HepG2 (cell line): ENCODE measurements around the gene URAD. TPM values are rescaled to one million over a fixed set of nuclear protein-coding genes. Genes with fewer than 3 reads are reported as not detected.
"Not testable (repeated sequence)": the region's sequence is repeated elsewhere in the genome, so short reads cannot be mapped to it uniquely, and the experiment has no call there.

Source experiments
- ATAC-seq: fragments of 200-7000 bp; cut with Tn5 transposase; 3 replicates; pipeline ENCODE4 v1.9.1; 2020; ENCODE audit warnings: mild to moderate bottlenecking, moderate library complexity
- BruUV-seq: library from RNA; stranded (reverse); fragments of 400-500 nt; replicated peaks from 2 replicates; lab custom pipeline; 2021; lab: Mats Ljungman, UMichigan
- CTCF ChIA-PET: fragments of 300-600 bp; formaldehyde crosslinking; extraction: SDS; loops from one replicate; lab custom pipeline; 2021; ENCODE audit warnings: low total read pairs, inconsistent platforms, low intra/inter-chr PET ratio; lab: Yijun Ruan, JAX
- POLR2A ChIA-PET: fragments of 350-600 bp; sonication (Branson Sonifier 250); formaldehyde crosslinking; loops from one replicate; lab custom pipeline; 2020; ENCODE audit warnings: antibody characterized with exemption, inconsistent platforms; lab: Yijun Ruan, JAX
- DNase-seq: peaks from one replicate; pipeline ENCODE4 v3.0.0-alpha.2; 2015; ENCODE audit warnings: low spot score
- FAIRE-seq: peaks from 3 replicates; lab custom pipeline; 2011; peaks lifted over from hg19 to GRCh38; lab: Jason Lieb, UNC
- H2AFZ ChIP-seq: one replicate; pipeline ENCODE4 v1.6.1; 2011; ENCODE audit warnings: low read length, inconsistent platforms
- H3K27ac ChIP-seq: fragments of 300-600 bp; 3 replicates; pipeline ENCODE4 v1.8.0; 2011; ENCODE audit warnings: mixed run types, mild to moderate bottlenecking, mixed read lengths, low read length, inconsistent platforms; ENCODE audit not compliant: insufficient read depth; ENCODE audit errors: extremely low read length
- H3K27me3 ChIP-seq, 2 experiments: fragments of 200-600 bp in 1 of 2; 2 replicates in 1 of 2; 3 replicates in 1 of 2; pipeline versions ENCODE4 v1.6.0 to v1.8.0; 2011; ENCODE audit warnings: low read length in 2 of 2, mild to moderate bottlenecking in 2 of 2, moderate library complexity in 2 of 2, inconsistent platforms in 1 of 2; ENCODE audit not compliant: insufficient read depth in 2 of 2, control insufficient read depth in 1 of 2
- H3K36me3 ChIP-seq, 2 experiments: fragments of 200-600 bp in 1 of 2; replicated peaks in 1 of 2; 2 replicates in 1 of 2; 3 replicates in 1 of 2; pipeline versions ENCODE4 v1.5.1 to v1.8.0; 2011; ENCODE audit warnings: low read length in 2 of 2, inconsistent platforms in 1 of 2; ENCODE audit not compliant: insufficient read depth in 2 of 2, control insufficient read depth in 1 of 2
- H3K4me1 ChIP-seq: 2 replicates; pipeline ENCODE4 v1.5.1; 2012; ENCODE audit warnings: low read length, inconsistent platforms; ENCODE audit not compliant: insufficient read depth
- H3K4me2 ChIP-seq: 2 replicates; pipeline ENCODE4 v1.6.0; 2011; ENCODE audit warnings: low read depth, low read length, inconsistent platforms
- H3K4me3 ChIP-seq, 3 experiments: fragments of 200-600 bp in 1 of 3; sonication (generic), shearing (Covaris generic) in 1 of 3; replicated peaks in 1 of 3; 2 replicates each; pipeline ENCODE4 v1.5.1; 2011 to 2016; ENCODE audit warnings: low read length in 3 of 3, inconsistent platforms in 2 of 3, low read depth in 2 of 3, mild to moderate bottlenecking in 2 of 3, control low read depth in 1 of 3, mixed read lengths in 1 of 3; ENCODE audit not compliant: insufficient read depth in 1 of 3
- H3K79me2 ChIP-seq: one replicate; pipeline ENCODE4 v1.6.1; 2011; ENCODE audit warnings: low read length, inconsistent platforms; ENCODE audit not compliant: insufficient read depth
- H3K9ac ChIP-seq: 2 replicates; pipeline ENCODE4 v1.6.0; 2011; ENCODE audit warnings: mild to moderate bottlenecking, low read depth, low read length, inconsistent platforms; ENCODE audit not compliant: insufficient read depth
- H3K9me3 ChIP-seq: 2 replicates; pipeline ENCODE4 v1.5.1; 2012; ENCODE audit warnings: mild to moderate bottlenecking, low read length
- H4K20me1 ChIP-seq: 2 replicates; pipeline ENCODE4 v1.6.0; 2011; ENCODE audit warnings: inconsistent platforms, mild to moderate bottlenecking, low read length, moderate library complexity; ENCODE audit not compliant: insufficient read depth
- CCAR2 ChIP-seq: fragments of 200-400 bp; formaldehyde crosslinking; optimal IDR thresholded peaks from 2 replicates; pipeline ENCODE3; 2018; ENCODE audit warnings: low read depth, mild to moderate bottlenecking, low read length, moderate library complexity
- GTF2F1 ChIP-seq: fragments of 150-350 bp; IDR thresholded peaks from 2 replicates; pipeline ENCODE4 v1.6.1; 2014; ENCODE audit warnings: low read length
- JUND ChIP-seq: sonication (generic); formaldehyde crosslinking; IDR thresholded peaks from 2 replicates; pipeline ENCODE4 v1.8.0; 2022; ENCODE audit warnings: mild to moderate bottlenecking, missing genetic modification reagents
- KDM3A ChIP-seq: IDR thresholded peaks from 2 replicates; pipeline ENCODE4 v1.6.1; 2018; ENCODE audit warnings: low read depth, missing compliant biosample characterization
- MIER2 ChIP-seq: IDR thresholded peaks from 2 replicates; pipeline ENCODE4 v1.6.1; 2016; ENCODE audit warnings: missing biosample characterization, missing genetic modification reagents
- MXD3 ChIP-seq: IDR thresholded peaks from 2 replicates; pipeline ENCODE4 v1.6.1; 2016; ENCODE audit warnings: mild to moderate bottlenecking, missing biosample characterization, missing genetic modification reagents
- ZBTB26 ChIP-seq: IDR thresholded peaks from 2 replicates; pipeline ENCODE4 v1.6.1; 2016; ENCODE audit warnings: missing compliant biosample characterization, missing genetic modification reagents, borderline replicate concordance
- ZNF136 ChIP-seq: sonication (generic); formaldehyde crosslinking; IDR thresholded peaks from 2 replicates; pipeline ENCODE4 v1.8.1; 2022; ENCODE audit warnings: low read depth, mild to moderate bottlenecking, moderate library complexity, missing genetic modification reagents
- ZNF30 ChIP-seq: sonication (generic); formaldehyde crosslinking; IDR thresholded peaks from 2 replicates; pipeline ENCODE4 v1.5.0; 2020; ENCODE audit warnings: mild to moderate bottlenecking, missing genetic modification reagents
- ZNF382 ChIP-seq: sonication (generic); formaldehyde crosslinking; IDR thresholded peaks from 2 replicates; pipeline ENCODE4 v1.5.0; 2020; ENCODE audit warnings: missing genetic modification reagents, mild to moderate bottlenecking, borderline replicate concordance
- ZNF484 ChIP-seq: sonication (generic); formaldehyde crosslinking; IDR thresholded peaks from 2 replicates; pipeline ENCODE4 v1.5.1; 2020; ENCODE audit warnings: mild to moderate bottlenecking, low read depth, missing genetic modification reagents, borderline replicate concordance
- ZNF549 ChIP-seq: sonication (generic); formaldehyde crosslinking; IDR thresholded peaks from 2 replicates; pipeline ENCODE4 v1.5.0; 2020; ENCODE audit warnings: missing genetic modification reagents
- ZSCAN25 ChIP-seq: sonication (generic); formaldehyde crosslinking; IDR thresholded peaks from 2 replicates; pipeline ENCODE4 v1.8.0; 2022; ENCODE audit warnings: mild to moderate bottlenecking, missing genetic modification reagents
- WGBS: methylation state at CpG from one replicate; pipeline ENCODE4 v1.1.6; 2017; ENCODE audit warnings: low lambda C conversion rate; 5-methylcytosine and 5-hydroxymethylcytosine counted together
- in situ Hi-C: cut with HindIII; loops from 2 replicates; pipeline ENCODE4 v1.10.0; 2017; ENCODE audit warnings: low pct_unique_long_range_greater_than_20kb; ENCODE audit not compliant: extremely low pct_ligation_motif_present
- intact Hi-C: fragments of 100-400 bp; cut with micrococcal nuclease; formaldehyde crosslinking; loops from one replicate; pipeline ENCODE4 v1.10.0; 2022; ENCODE audit not compliant: unreplicated experiment
- polyA plus RNA-seq, 8 experiments: library from polyadenylated mRNA; depleted of rRNA in 3 of 8; stranded (reverse) in 7 of 8; unstranded in 1 of 8; fragments of >200 nt; fragmentation: Illumina TruSeq in 4 of 8; extraction: Trizol in 4 of 8; gene quantifications; 2 replicates each; pipeline versions ENCODE4 v1.2.1 to v1.2.3, GENCODE V29; 2011 to 2016; ENCODE audit warnings: low read depth in 4 of 8, missing spikeins in 1 of 8, mixed read lengths in 1 of 8; ENCODE audit not compliant: insufficient read depth in 1 of 8
- total RNA-seq, 5 experiments: library from RNA; depleted of rRNA; stranded (reverse); fragments of >200 nt; fragmentation: Illumina TruSeq; extraction: Trizol; gene quantifications; 2 replicates each; pipeline ENCODE4 v1.2.3, GENCODE V29; 2016; ENCODE audit warnings: low read depth in 1 of 5

Gene URAD
- total and polyA plus RNA-seq, 2 of the 13 experiments (the other 11 are each of a cell fraction or from before 2014, with no cell fraction given): not detected

- H4K20me1 ChIP-seq, H3K4me2 ChIP-seq, DNase-seq, ATAC-seq, BruUV-seq, H2AFZ ChIP-seq, H3K9ac ChIP-seq, H3K79me2 ChIP-seq, intact Hi-C loops, H3K9me3 ChIP-seq, FAIRE-seq, CTCF ChIA-PET, H3K36me3 ChIP-seq, H3K4me3 ChIP-seq, H3K27ac ChIP-seq: not testable (repeated sequence)
- POLR2A ChIA-PET: interaction anchor here (1.2 kb wide), 1 partner anchor 22 kb away, joined by 3 read pairs; no protein-coding TSS in a partner anchor
- peaks cover 59% of the 10 kb centered on the region for H3K4me1 ChIP-seq
- in situ Hi-C loops: loop anchor here (25.0 kb wide), 1 partner anchor 1002 kb away; no protein-coding TSS in a partner anchor
- H3K27me3 ChIP-seq: peaks cover 16 to 44% of the 10 kb centered on the region in 2 experiments
- WGBS: 91% methylated on average over 5 of the region's 13 CpGs
Observed at GRCh38 chr13:27964206-27964605, 24.3 kb downstream of the URAD start.

GRCh38 chr13:27963491-27963890 is 25.0 kb downstream of the URAD start:
- ChIA-PET CTCF (no interaction called here), POLR2A (no interaction called here)
- BruUV-seq: no TSS peak
- no peak overlapping the region for H3K27ac ChIP-seq
- FAIRE-seq (no peak), DNase-seq (no peak), ATAC-seq (no peak)
- no peaks in the 10 kb centered on the region for H3K79me2 ChIP-seq
- no peak overlapping the region for H3K4me2 ChIP-seq
- peaks cover 13 to 37% of the 10 kb centered on the region in 2 experiments for H3K27me3 ChIP-seq
- no peak overlapping the region for H2AFZ ChIP-seq
- no peaks in the 10 kb centered on the region for H3K9me3 ChIP-seq
- intact Hi-C loops (no loop called here), in situ Hi-C loops (loop anchor here (25.0 kb wide), 1 partner anchor 1001 kb away; no protein-coding TSS in a partner anchor)
- no peak overlapping the region for H3K9ac ChIP-seq
- 24% methylated on average over 3 of the region's 3 CpGs for WGBS
- peaks cover 58% of the 10 kb centered on the region for H3K4me1 ChIP-seq
- no peaks in the 10 kb centered on the region for H3K36me3 ChIP-seq
- H4K20me1 ChIP-seq: no peaks in the 10 kb centered on the region
- no peak overlapping the region for H3K4me3 ChIP-seq
- TF ChIP-seq MIER2 (CRISPR knock-in tag) (no peak), CCAR2 (no peak), ZBTB26 (CRISPR knock-in tag) (no peak), ZNF30 (CRISPR knock-in tag) (no peak), KDM3A (CRISPR knock-in tag) (no peak), ZNF549 (CRISPR knock-in tag) (no peak), ZNF382 (CRISPR knock-in tag) (no peak), MXD3 (CRISPR knock-in tag) (no peak), GTF2F1 (no peak), ZNF136 (no peak), ZNF484 (CRISPR knock-in tag) (no peak), ZSCAN25 (CRISPR knock-in tag) (no peak), JUND (CRISPR knock-in tag) (no peak)
